ENCODE measurements around the gene INKA1. TPM values are rescaled to one million over a fixed set of nuclear protein-coding genes. Genes with fewer than 3 reads are reported as not detected.

INKA1 gene
- polyA plus RNA-seq, 1 donor (not counting 4 experiments of a cell fraction or from before 2014, with no cell fraction given), result 10.1 TPM

- Histone ChIP-seq H2AFZ (ENCODE audit: control insufficient read depth, low read length) (no peak overlapping the region), H3K4me1 (ENCODE audit: control insufficient read depth, extremely low read depth, insufficient read depth, low read length) (peaks cover 8% of the 10 kb centered on the region), H3K9ac (ENCODE audit: control insufficient read depth, extremely low read depth, insufficient read depth, low read length) (no peak overlapping the region), H3K4me2 (ENCODE audit: control insufficient read depth, extremely low read depth, insufficient read depth, low read depth, low read length) (no peak overlapping the region), H3K4me3 (ENCODE audit: control insufficient read depth in 2 of 3, extremely low read depth in 1 of 3, insufficient read depth in 2 of 3, low read depth in 1 of 3, low read length in 3 of 3) (no peak overlapping the region), H3K79me2 (ENCODE audit: control insufficient read depth, insufficient read depth, low read length) (no peaks in the 10 kb centered on the region), H3K36me3 (ENCODE audit: control insufficient read depth in 2 of 2, extremely low read depth in 1 of 2, insufficient read depth in 2 of 2, low read length in 2 of 2) (no peaks in the 10 kb centered on the region), H3K9me1 (ENCODE audit: control insufficient read depth, extremely low read depth, insufficient read depth, low read length) (no peaks in the 10 kb centered on the region), H4K20me1 (ENCODE audit: control insufficient read depth, extremely low read depth, insufficient read depth, low read length) (no peaks in the 10 kb centered on the region), H3K9me3 (ENCODE audit: control insufficient read depth, low read depth, low read length) (no peaks in the 10 kb centered on the region), H3K27me3 (ENCODE audit: control insufficient read depth, extremely low read depth, insufficient read depth, low read length) (peaks cover 5% of the 10 kb centered on the region), H3K27ac (ENCODE audit: control insufficient read depth, insufficient read depth, low read length) (no peak overlapping the region)
- no peak for FAIRE-seq
- DNase-seq (ENCODE audit: low read depth, low spot score), result no peak
- no peak for TF ChIP-seq CTCF (optimal IDR thresholded peaks at IDR 0.05 in 1 of 3, IDR thresholded peaks at IDR 0.05 in 1 of 3, conservative IDR thresholded peaks at IDR 0.05 in 1 of 3; ENCODE audit: extremely low read depth in 1 of 3, insufficient read depth in 2 of 3, low read length in 3 of 3)
- dilution Hi-C loops (cut with MboI; ENCODE audit: extremely low pct_ligation_motif_present, low sequenced_read_pairs), result no loop called here
Observed at GRCh38 chr3:49791571-49791970, 11.5 kb upstream of the INKA1 start.

GRCh38 chr3:49792371-49793150, 10.5 kb upstream of the INKA1 start:
- TF ChIP-seq CTCF (optimal IDR thresholded peaks at IDR 0.05 in 1 of 3, IDR thresholded peaks at IDR 0.05 in 1 of 3, conservative IDR thresholded peaks at IDR 0.05 in 1 of 3; ENCODE audit: extremely low read depth in 1 of 3, insufficient read depth in 2 of 3, low read length in 3 of 3), result no peak
- no peak for TF ChIP-seq EZH2 (IDR thresholded peaks at IDR 0.05; ENCODE audit: low read length)
- Histone ChIP-seq H3K4me2 (ENCODE audit: control insufficient read depth, extremely low read depth, insufficient read depth, low read depth, low read length) (no peak overlapping the region), H3K9me1 (ENCODE audit: control insufficient read depth, extremely low read depth, insufficient read depth, low read length) (no peaks in the 10 kb centered on the region), H3K4me3 (ENCODE audit: control insufficient read depth in 2 of 3, extremely low read depth in 1 of 3, insufficient read depth in 2 of 3, low read depth in 1 of 3, low read length in 3 of 3) (no peak overlapping the region), H3K27me3 (ENCODE audit: control insufficient read depth, extremely low read depth, insufficient read depth, low read length) (peaks cover 5% of the 10 kb centered on the region), H3K4me1 (ENCODE audit: control insufficient read depth, extremely low read depth, insufficient read depth, low read length) (no peaks in the 10 kb centered on the region), H3K27ac (ENCODE audit: control insufficient read depth, insufficient read depth, low read length) (no peak overlapping the region), H4K20me1 (ENCODE audit: control insufficient read depth, extremely low read depth, insufficient read depth, low read length) (no peaks in the 10 kb centered on the region), H3K36me3 (ENCODE audit: control insufficient read depth in 2 of 2, extremely low read depth in 1 of 2, insufficient read depth in 2 of 2, low read length in 2 of 2) (no peaks in the 10 kb centered on the region), H3K79me2 (ENCODE audit: control insufficient read depth, insufficient read depth, low read length) (no peaks in the 10 kb centered on the region), H3K9ac (ENCODE audit: control insufficient read depth, extremely low read depth, insufficient read depth, low read length) (no peak overlapping the region), H2AFZ (ENCODE audit: control insufficient read depth, low read length) (no peak overlapping the region), H3K9me3 (ENCODE audit: control insufficient read depth, low read depth, low read length) (no peaks in the 10 kb centered on the region)
- no peak for DNase-seq (ENCODE audit: low read depth, low spot score)
- dilution Hi-C loops (cut with MboI; ENCODE audit: extremely low pct_ligation_motif_present, low sequenced_read_pairs), result no loop called here
- no peak for FAIRE-seq
